Thyroid gland (tissue), 4 donors: ENCODE results near the gene MAPK13.

ENCODE experiments used
- CTCF ChIP-seq, 6 experiments: fragments of 200-600 bp in 3 of 6; fragments of 450-650 bp in 3 of 6; sonication (generic) in 3 of 6; IDR thresholded peaks; one replicate each; pipeline ENCODE4 v1.5.1; 2016 to 2019; ENCODE audit warnings: antibody characterized with exemption in 6 of 6, mild to moderate bottlenecking in 2 of 6, inconsistent platforms in 1 of 6, moderate library complexity in 1 of 6
- POLR2A ChIP-seq, 2 donors: fragments of 450-650 bp; IDR thresholded peaks; one replicate each; pipeline ENCODE4 v1.6.1; 2017; ENCODE audit warnings: antibody characterized with exemption in 2 of 2, mild to moderate bottlenecking in 2 of 2, moderate library complexity in 1 of 2

GRCh38 chr6:36104836-36105235 is 25.5 kb upstream of the MAPK13 start:
- TF ChIP-seq POLR2A (IDR thresholded peaks at IDR 0.05) (no peak), CTCF (IDR thresholded peaks at IDR 0.05) (no peak)
